HT-29 (cell line): ENCODE results near the gene ATXN7L3. TPM values are rescaled to one million over a fixed set of nuclear protein-coding genes. Genes with fewer than 3 reads are reported as not detected.

ENCODE experiments used
- DNase-seq: peaks from one replicate; pipeline ENCODE4 v3.0.0-alpha.2; 2015; ENCODE audit warnings: low spot score
- total RNA-seq: library from RNA; depleted of rRNA; stranded (reverse); fragments of >200 nt; shearing (Covaris generic); gene quantifications from 2 replicates; pipeline ENCODE4 v1.2.3, GENCODE V29; 2014

ATXN7L3 gene
- total RNA-seq, 1 experiment from 2014 or later: 82.7 TPM

- no peak for DNase-seq
Measured at GRCh38 chr17:44200478-44201155, 933 bp upstream of the ATXN7L3 start.

GRCh38 chr17:44198721-44199552 is 747 bp downstream of the ATXN7L3 start:
- DNase-seq: peak; percentile 38

GRCh38 chr17:44197980-44198720 is 1.5 kb downstream of the ATXN7L3 start:
- peak; percentile 53 for DNase-seq

GRCh38 chr17:44197107-44197506 is 2.6 kb downstream of the ATXN7L3 start:
- DNase-seq: no peak

- DNase-seq: no peak
Measured at GRCh38 chr17:44193326-44194084, 6.2 kb downstream of the ATXN7L3 start.

GRCh38 chr17:44192750-44193149 is 6.9 kb downstream of the ATXN7L3 start:
- no peak for DNase-seq

GRCh38 chr17:44191941-44192496 is 7.7 kb downstream of the ATXN7L3 start:
- peak; percentile 56 for DNase-seq

GRCh38 chr17:44191369-44191768 is 8.3 kb downstream of the ATXN7L3 start:
- DNase-seq: no peak

GRCh38 chr17:44190481-44190880 is 9.2 kb downstream of the ATXN7L3 start:
- no peak for DNase-seq

GRCh38 chr17:44188576-44189403 is 10.9 kb downstream of the ATXN7L3 start:
- DNase-seq: no peak

GRCh38 chr17:44187131-44187899 is 12.4 kb downstream of the ATXN7L3 start:
- DNase-seq: no peak

GRCh38 chr17:44186307-44187130 is 13.2 kb downstream of the ATXN7L3 start, which contains the start of gene TMUB2:
Gene TMUB2, plus strand, starts transcription at chr17:44186972. Its CDS starts 737 bp downstream, at chr17:44187709.
- peak; percentile 99 for DNase-seq

GRCh38 chr17:44184212-44184810 is 15.4 kb downstream of the ATXN7L3 start:
- DNase-seq: no peak

GRCh38 chr17:44183024-44183423 is 16.7 kb downstream of the ATXN7L3 start:
- no peak for DNase-seq

- no peak for DNase-seq
Measured at GRCh38 chr17:44178133-44178532, 21.6 kb downstream of the ATXN7L3 start.

- no peak for DNase-seq
Measured at GRCh38 chr17:44177640-44178039, 22.0 kb downstream of the ATXN7L3 start.

- no peak for DNase-seq
Measured at GRCh38 chr17:44176671-44177501, 22.8 kb downstream of the ATXN7L3 start.
